HEK293 (cell line): ENCODE results near the gene TNXB.
"Not testable (repeated sequence)": the region's sequence is repeated elsewhere in the genome, so short reads cannot be mapped to it uniquely, and the experiment has no call there.

Experiments
- KLF7 ChIP-seq: fragments of 450-650 bp; formaldehyde crosslinking; IDR thresholded peaks from 2 replicates; pipeline ENCODE4 v1.5.1; 2016; ENCODE audit warnings: missing biosample characterization, missing genetic modification characterization, borderline replicate concordance
- ZBTB17 ChIP-seq: fragments of 450-650 bp; formaldehyde crosslinking; IDR thresholded peaks from 2 replicates; pipeline ENCODE4 v1.5.1; 2016; ENCODE audit warnings: missing biosample characterization, missing genetic modification characterization
- ZNF155 ChIP-seq: fragments of 450-650 bp; formaldehyde crosslinking; IDR thresholded peaks from 2 replicates; pipeline ENCODE4 v1.5.1; 2016; ENCODE audit warnings: missing biosample characterization, missing genetic modification characterization
- TF ChIP-seq, protein P1 (sequence below): fragments of 450-650 bp; formaldehyde crosslinking; IDR thresholded peaks from 2 replicates; pipeline ENCODE4 v1.5.1; 2016; ENCODE audit warnings: missing biosample characterization, missing genetic modification characterization

DNA sequence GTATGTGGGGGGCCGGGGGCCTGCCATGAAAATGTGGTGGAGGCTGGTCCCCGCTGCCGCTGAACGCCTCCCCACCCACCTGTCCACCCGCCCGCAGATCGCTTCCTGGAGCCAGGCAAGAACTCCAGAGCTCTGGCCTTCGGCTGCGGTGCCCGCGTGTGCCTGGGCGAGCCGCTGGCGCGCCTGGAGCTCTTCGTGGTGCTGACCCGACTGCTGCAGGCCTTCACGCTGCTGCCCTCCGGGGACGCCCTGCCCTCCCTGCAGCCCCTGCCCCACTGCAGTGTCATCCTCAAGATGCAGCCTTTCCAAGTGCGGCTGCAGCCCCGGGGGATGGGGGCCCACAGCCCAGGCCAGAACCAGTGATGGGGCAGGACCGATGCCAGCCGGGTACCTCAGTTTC lies 101.1 kb downstream of the TNXB start:
- TF ChIP-seq, protein P1, sequence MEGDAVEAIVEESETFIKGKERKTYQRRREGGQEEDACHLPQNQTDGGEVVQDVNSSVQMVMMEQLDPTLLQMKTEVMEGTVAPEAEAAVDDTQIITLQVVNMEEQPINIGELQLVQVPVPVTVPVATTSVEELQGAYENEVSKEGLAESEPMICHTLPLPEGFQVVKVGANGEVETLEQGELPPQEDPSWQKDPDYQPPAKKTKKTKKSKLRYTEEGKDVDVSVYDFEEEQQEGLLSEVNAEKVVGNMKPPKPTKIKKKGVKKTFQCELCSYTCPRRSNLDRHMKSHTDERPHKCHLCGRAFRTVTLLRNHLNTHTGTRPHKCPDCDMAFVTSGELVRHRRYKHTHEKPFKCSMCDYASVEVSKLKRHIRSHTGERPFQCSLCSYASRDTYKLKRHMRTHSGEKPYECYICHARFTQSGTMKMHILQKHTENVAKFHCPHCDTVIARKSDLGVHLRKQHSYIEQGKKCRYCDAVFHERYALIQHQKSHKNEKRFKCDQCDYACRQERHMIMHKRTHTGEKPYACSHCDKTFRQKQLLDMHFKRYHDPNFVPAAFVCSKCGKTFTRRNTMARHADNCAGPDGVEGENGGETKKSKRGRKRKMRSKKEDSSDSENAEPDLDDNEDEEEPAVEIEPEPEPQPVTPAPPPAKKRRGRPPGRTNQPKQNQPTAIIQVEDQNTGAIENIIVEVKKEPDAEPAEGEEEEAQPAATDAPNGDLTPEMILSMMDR (tag by site-specific recombination): not testable (repeated sequence)
- TF ChIP-seq ZNF155, KLF7, ZBTB17 (tag by site-specific recombination): not testable (repeated sequence)
